Esophagus squamous epithelium (tissue), 4 donors: ENCODE results near the gene TMEM120B.

ENCODE experiments used
- CTCF ChIP-seq, 6 experiments: fragments of 450-650 bp in 4 of 6; fragments of 200-600 bp in 2 of 6; sonication (generic) in 2 of 6; IDR thresholded peaks; one replicate each; pipeline ENCODE4 v1.5.1; 2016 to 2019; ENCODE audit warnings: antibody characterized with exemption in 6 of 6, mild to moderate bottlenecking in 4 of 6, moderate library complexity in 4 of 6
- POLR2A ChIP-seq, 4 donors: fragments of 450-650 bp; IDR thresholded peaks; one replicate each; pipeline ENCODE4 v1.6.1; 2017; ENCODE audit warnings: antibody characterized with exemption in 4 of 4, mild to moderate bottlenecking in 4 of 4, moderate library complexity in 3 of 4

GRCh38 chr12:121693155-121693687 lies 19.3 kb upstream of the TMEM120B start:
- no peak for TF ChIP-seq CTCF (IDR thresholded peaks at IDR 0.05)
- TF ChIP-seq POLR2A (IDR thresholded peaks at IDR 0.05) = no peak
